Kidney (tissue), 14 donors: ENCODE measurements around the gene RELL1. TPM values are rescaled to one million over a fixed set of nuclear protein-coding genes. Genes with fewer than 3 reads are reported as not detected.

ENCODE experiments used
- DNase-seq, 5 donors: peaks; one replicate each; pipeline ENCODE4 v3.0.0-alpha.2; 2013 to 2020
- FAIRE-seq: peaks from 2 replicates; lab custom pipeline; 2012; peaks lifted over from hg19 to GRCh38; lab: Jason Lieb, UNC
- H3K27ac ChIP-seq, 2 donors: one replicate each; pipeline ENCODE4 v1.7.0; 2013; ENCODE audit warnings: low read depth in 2 of 2, low read length in 2 of 2, inconsistent platforms in 1 of 2
- H3K27me3 ChIP-seq: one replicate; pipeline ENCODE4 v1.7.1; 2013; ENCODE audit warnings: low read length, inconsistent platforms; ENCODE audit not compliant: control insufficient read depth, insufficient read depth
- H3K36me3 ChIP-seq, 3 donors: one replicate each; pipeline versions ENCODE4 v1.7.0 to v1.7.1; 2013; ENCODE audit warnings: low read length in 3 of 3, control low read depth in 1 of 3, inconsistent platforms in 1 of 3; ENCODE audit not compliant: insufficient read depth in 3 of 3, control insufficient read depth in 2 of 3
- H3K4me1 ChIP-seq, 3 donors: one replicate each; pipeline versions ENCODE4 v1.7.0 to v1.7.1; 2013; ENCODE audit warnings: low read length in 3 of 3, inconsistent platforms in 1 of 3, low read depth in 1 of 3; ENCODE audit not compliant: control insufficient read depth in 2 of 3, insufficient read depth in 2 of 3
- H3K4me3 ChIP-seq, 3 donors: one replicate each; pipeline versions ENCODE4 v1.7.0 to v1.8.1; 2013; ENCODE audit warnings: low read length in 3 of 3, control low read depth in 1 of 3, inconsistent platforms in 1 of 3
- H3K9ac ChIP-seq, 3 donors: one replicate each; pipeline versions ENCODE4 v1.7.0 to v1.7.1; 2013; ENCODE audit warnings: low read length in 3 of 3, control low read depth in 1 of 3, inconsistent platforms in 1 of 3
- H3K9me3 ChIP-seq, 3 donors: one replicate each; pipeline versions ENCODE4 v1.7.0 to v1.7.1; 2013; ENCODE audit warnings: low read length in 3 of 3, control low read depth in 1 of 3, inconsistent platforms in 1 of 3; ENCODE audit not compliant: control insufficient read depth in 2 of 3, insufficient read depth in 1 of 3
- intact Hi-C: fragments of 100-400 bp; cut with DNase I; formaldehyde crosslinking; loops from one replicate; pipeline ENCODE4 v1.11.1; 2022
- polyA plus RNA-seq: library from polyadenylated mRNA; stranded (reverse); fragments of 350-450 nt; fragmentation: Illumina TruSeq; extraction: RNeasy Lipid Tissue Mini Kit (QIAGEN cat#74804); gene quantifications from one replicate; pipeline ENCODE4 v1.2.3, GENCODE V29; 2014; ENCODE audit warnings: low read depth, low replicate concordance; ENCODE audit not compliant: insufficient read depth
- total RNA-seq: library from RNA; stranded (reverse); fragmentation: NEBNext Ultra II Directional; extraction: Animal tissue kit (Norgen Biotek cat#: 25700); gene quantifications from one replicate; pipeline ENCODE4 v1.2.1, GENCODE V29; 2021
- TF ChIP-seq, protein P1 (sequence below): IDR thresholded peaks from 3 replicates; pipeline ENCODE4 v1.5.1; 2012; ENCODE audit warnings: mild to moderate bottlenecking, moderate library complexity, borderline replicate concordance; ENCODE audit not compliant: insufficient read depth; ENCODE audit errors: extremely low read depth
- donor health status: control.
- donor health status: control.
- donor health status: control.
- donor health status: control.
- donor health status: control.
- donor health status: DM: yes; HTN: yes; CAD: no.
- donor health status: Normal renal cell carcinoma (clear cell type).

RELL1 gene
- total and polyA plus RNA-seq, 2 donors from 2014 or later = 1.4 to 38.4 TPM

DNA sequence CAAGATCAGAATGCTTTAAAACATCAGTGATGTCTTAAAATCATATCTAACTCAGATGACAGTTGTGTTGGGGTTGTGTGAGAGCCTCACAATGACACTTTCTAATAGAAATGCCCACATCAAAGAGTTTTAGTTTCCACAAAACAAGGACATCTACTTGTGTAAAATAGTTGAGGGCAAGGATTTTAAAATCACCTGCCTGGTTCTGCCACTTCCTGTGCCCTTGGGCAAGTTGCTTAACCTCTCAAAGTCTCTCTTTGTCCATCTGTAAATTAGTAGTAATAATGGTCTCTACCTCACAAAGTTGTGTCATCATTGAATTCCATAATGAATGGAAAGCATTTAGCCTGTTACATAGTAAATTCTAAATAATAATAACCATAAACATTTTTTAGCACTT, 41.9 kb upstream of the RELL1 start:
- peaks cover 0 to 2% (median 0%) of the 10 kb centered on the region in 3 donors for H3K4me1 ChIP-seq
- no peak overlapping the region for H3K4me3 ChIP-seq
- intact Hi-C loops = no loop called here
- no peak for FAIRE-seq
- H3K27me3 ChIP-seq = no peaks in the 10 kb centered on the region
- TF ChIP-seq, protein P1, sequence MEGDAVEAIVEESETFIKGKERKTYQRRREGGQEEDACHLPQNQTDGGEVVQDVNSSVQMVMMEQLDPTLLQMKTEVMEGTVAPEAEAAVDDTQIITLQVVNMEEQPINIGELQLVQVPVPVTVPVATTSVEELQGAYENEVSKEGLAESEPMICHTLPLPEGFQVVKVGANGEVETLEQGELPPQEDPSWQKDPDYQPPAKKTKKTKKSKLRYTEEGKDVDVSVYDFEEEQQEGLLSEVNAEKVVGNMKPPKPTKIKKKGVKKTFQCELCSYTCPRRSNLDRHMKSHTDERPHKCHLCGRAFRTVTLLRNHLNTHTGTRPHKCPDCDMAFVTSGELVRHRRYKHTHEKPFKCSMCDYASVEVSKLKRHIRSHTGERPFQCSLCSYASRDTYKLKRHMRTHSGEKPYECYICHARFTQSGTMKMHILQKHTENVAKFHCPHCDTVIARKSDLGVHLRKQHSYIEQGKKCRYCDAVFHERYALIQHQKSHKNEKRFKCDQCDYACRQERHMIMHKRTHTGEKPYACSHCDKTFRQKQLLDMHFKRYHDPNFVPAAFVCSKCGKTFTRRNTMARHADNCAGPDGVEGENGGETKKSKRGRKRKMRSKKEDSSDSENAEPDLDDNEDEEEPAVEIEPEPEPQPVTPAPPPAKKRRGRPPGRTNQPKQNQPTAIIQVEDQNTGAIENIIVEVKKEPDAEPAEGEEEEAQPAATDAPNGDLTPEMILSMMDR = no peak
- H3K36me3 ChIP-seq = no peaks in the 10 kb centered on the region
- no peak overlapping the region for H3K9ac ChIP-seq
- H3K9me3 ChIP-seq = no peaks in the 10 kb centered on the region
- no peak overlapping the region for H3K27ac ChIP-seq
- no peak for DNase-seq

DNA sequence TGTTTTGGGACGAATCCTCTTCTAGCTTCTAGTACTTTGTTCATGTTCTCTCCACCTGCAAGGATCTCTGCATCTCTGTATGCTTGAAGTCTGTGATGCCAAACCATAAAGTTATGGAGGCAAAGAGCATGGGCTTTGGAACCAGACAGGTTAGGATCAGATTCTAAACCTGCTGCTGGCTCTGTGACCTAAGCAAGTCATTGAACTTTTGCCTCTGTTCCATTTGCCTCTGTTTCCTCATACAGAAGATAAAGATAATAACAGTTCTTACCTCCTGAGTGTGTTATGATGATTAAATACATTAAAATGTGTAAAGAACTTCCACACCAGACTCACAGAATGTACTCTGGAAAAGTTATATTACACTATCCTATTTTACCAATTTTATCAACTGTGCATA, 41.5 kb upstream of the RELL1 start:
- intact Hi-C loops = no loop called here
- no peaks in the 10 kb centered on the region for H3K9me3 ChIP-seq
- peaks cover 0 to 2% (median 0%) of the 10 kb centered on the region in 3 donors for H3K4me1 ChIP-seq
- H3K9ac ChIP-seq = no peak overlapping the region
- no peaks in the 10 kb centered on the region for H3K27me3 ChIP-seq
- no peak for DNase-seq
- no peaks in the 10 kb centered on the region for H3K36me3 ChIP-seq
- H3K4me3 ChIP-seq = no peak overlapping the region
- FAIRE-seq = no peak
- TF ChIP-seq, protein P1 = no peak
- H3K27ac ChIP-seq = no peak overlapping the region

DNA sequence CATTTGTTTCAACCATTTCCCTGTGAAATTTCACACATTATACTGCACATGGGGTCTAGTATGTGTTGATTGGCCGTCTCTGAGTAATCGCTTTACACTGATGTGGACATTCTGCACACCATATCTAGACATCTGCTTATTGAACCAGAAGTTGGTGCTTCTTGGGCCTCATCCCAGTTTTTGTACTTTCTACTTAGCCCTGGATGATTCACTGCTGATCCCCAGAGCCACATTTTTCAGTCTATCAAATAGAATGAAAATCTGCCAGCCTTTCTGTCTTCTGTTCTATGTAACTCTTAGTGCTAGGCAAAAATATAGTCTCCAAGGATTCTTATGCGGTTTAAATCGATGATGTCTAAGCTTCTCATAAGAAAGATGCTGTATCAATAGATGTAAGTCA, 40.5 kb upstream of the RELL1 start:
- DNase-seq = no peak
- Histone ChIP-seq H3K4me3 (no peak overlapping the region), H3K27ac (no peak overlapping the region), H3K4me1 (peaks cover 0 to 2% (median 0%) of the 10 kb centered on the region in 3 donors), H3K9me3 (no peaks in the 10 kb centered on the region), H3K27me3 (no peaks in the 10 kb centered on the region), H3K9ac (no peak overlapping the region), H3K36me3 (no peaks in the 10 kb centered on the region)
- TF ChIP-seq, protein P1 = no peak
- FAIRE-seq = no peak
- intact Hi-C loops = no loop called here

DNA sequence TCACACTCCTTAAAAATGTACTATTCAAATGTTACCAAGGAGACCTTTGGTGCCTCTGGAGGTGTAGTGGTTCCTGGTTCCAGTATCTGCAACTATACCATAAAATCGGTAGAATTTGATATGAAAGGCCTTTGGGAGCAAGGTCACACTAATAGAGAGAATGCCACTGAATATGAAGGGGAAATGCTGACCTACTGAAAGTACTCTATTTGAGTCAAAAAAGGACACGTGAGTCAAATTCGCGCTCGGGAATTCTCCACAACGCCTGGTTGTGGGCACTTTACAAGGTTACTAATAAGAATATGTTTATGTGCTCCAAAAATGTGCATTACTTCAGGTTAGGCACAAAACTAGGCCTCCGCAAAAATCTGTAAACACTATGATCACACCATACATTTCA, 39.5 kb upstream of the RELL1 start:
- H3K4me1 ChIP-seq = peaks cover 0 to 2% (median 0%) of the 10 kb centered on the region in 3 donors
- no peak overlapping the region for H3K27ac ChIP-seq
- H3K9ac ChIP-seq = no peak overlapping the region
- H3K4me3 ChIP-seq = no peak overlapping the region
- no peaks in the 10 kb centered on the region for H3K27me3 ChIP-seq
- no peaks in the 10 kb centered on the region for H3K9me3 ChIP-seq
- FAIRE-seq (no peak), DNase-seq (no peak)
- TF ChIP-seq, protein P1 = no peak
- intact Hi-C loops = no loop called here
- H3K36me3 ChIP-seq = no peaks in the 10 kb centered on the region
